Measurements from ENCODE around the gene CELSR1.

The CELSR1 gene

GRCh38 chr22:46430961-46431838 lies 106.2 kb downstream of the CELSR1 start:
- TF ChIP-seq CTCF (IDR thresholded peaks at IDR 0.05): no peak
- Histone ChIP-seq H3K4me1 (ENCODE audit: control insufficient read depth in 1 of 2, insufficient read depth in 1 of 2, low read depth in 1 of 2, low read length in 1 of 2) (peaks cover 8 to 10% of the 10 kb centered on the region in 2 experiments), H3K27ac (no peak overlapping the region), H3K27me3 (no peaks in the 10 kb centered on the region), H3K9me3 (no peaks in the 10 kb centered on the region), H3K4me3 (ENCODE audit: low read depth in 1 of 2, low read length in 1 of 2) (no peak overlapping the region), H3K36me3 (no peaks in the 10 kb centered on the region)

DNA sequence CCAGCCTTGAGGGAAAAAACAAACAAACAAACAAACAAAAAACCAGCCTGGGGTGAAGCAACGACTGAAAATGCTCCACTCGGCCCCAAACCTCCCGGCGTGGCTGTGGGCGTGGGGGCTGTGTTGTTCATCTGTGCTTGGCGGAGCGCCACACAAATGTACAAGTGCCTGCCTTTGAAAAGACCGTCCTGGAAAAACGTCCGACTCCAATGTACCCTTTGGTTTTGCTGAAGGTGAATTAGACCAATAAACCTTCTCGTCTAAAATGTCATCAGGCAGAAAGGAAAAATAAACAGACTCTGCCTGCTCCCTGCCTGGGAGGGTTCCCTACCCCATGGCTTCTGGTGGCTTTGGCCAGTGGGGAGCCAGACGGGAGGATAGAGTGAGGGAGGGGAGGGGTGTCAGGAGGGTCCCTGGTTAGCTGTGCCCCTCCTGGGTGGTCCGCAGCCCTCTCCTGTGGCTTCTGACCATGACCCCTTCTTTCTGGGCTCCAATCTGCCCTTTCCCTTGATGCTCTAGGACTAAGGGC lies 108.0 kb downstream of the CELSR1 start:
- H3K27ac ChIP-seq: no peak overlapping the region
- no peaks in the 10 kb centered on the region for H3K9me3 ChIP-seq
- TF ChIP-seq CTCF (IDR thresholded peaks at IDR 0.05): no peak
- no peak overlapping the region for H3K4me3 ChIP-seq (ENCODE audit: low read depth in 1 of 2, low read length in 1 of 2)
- H3K4me1 ChIP-seq (ENCODE audit: control insufficient read depth in 1 of 2, insufficient read depth in 1 of 2, low read depth in 1 of 2, low read length in 1 of 2): peaks cover 8 to 10% of the 10 kb centered on the region in 2 experiments
- H3K36me3 ChIP-seq: no peaks in the 10 kb centered on the region
- H3K27me3 ChIP-seq: no peaks in the 10 kb centered on the region

DNA sequence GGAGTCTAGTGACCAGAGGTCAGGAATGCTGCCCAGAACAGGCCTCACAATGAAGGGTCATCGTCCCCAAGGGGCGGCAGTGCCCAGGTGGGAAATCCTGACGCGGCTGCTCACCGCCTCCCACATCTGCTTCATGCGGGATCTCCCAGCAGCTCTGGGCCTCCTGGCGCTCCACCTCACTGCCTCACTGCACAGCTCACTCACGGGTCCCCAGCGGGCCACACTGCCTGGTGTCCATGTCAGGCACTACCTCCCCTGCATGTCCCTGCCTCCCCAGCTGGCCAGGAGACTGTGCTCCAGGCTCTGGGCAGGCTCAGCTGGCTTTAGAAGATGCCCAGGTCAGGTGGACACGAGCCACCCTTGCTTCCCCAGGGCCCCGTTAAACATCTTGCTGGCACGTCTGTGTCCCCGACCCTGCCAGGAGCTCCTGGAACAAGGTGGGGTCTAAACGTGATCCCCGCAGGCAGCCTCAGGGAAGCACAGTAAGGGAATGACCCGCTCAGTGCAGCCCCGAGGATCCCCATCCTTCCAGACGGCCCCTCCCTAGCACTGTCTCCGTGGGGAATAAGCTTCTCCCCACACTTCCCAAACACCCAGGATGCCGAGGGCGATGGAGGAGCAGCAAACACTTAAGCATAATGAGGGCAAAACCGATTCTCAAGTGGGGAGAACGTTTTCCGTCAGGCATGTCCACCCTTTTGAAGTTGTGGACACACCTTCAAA lies 108.7 kb downstream of the CELSR1 start:
- no peaks in the 10 kb centered on the region for H3K36me3 ChIP-seq
- H3K4me3 ChIP-seq (ENCODE audit: low read depth in 1 of 2, low read length in 1 of 2): no peak overlapping the region
- peaks cover 8 to 10% of the 10 kb centered on the region in 2 experiments for H3K4me1 ChIP-seq (ENCODE audit: control insufficient read depth in 1 of 2, insufficient read depth in 1 of 2, low read depth in 1 of 2, low read length in 1 of 2)
- H3K27ac ChIP-seq: no peak overlapping the region
- H3K9me3 ChIP-seq: no peaks in the 10 kb centered on the region
- no peak for TF ChIP-seq CTCF (IDR thresholded peaks at IDR 0.05)
- no peaks in the 10 kb centered on the region for H3K27me3 ChIP-seq

DNA sequence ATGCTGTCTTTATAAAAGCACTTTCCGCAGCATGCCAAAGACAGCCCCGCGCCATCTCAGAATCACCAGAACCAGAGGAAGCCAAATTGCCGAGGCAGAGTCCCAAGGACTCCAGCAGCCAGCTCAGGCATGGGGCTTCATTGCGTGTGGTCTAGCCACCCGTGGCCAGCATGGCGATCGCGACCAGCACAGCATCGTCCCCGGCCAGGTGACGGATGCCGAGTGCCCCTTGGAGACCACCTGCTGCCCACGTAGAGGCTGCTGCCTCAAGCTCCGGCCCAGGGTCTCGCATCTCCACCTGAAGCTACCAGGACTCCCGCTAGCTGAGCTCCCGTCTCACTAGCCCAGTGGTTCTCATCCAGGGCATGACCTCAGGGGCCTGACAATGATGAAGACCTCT lies 109.2 kb downstream of the CELSR1 start:
- Histone ChIP-seq H3K4me1 (ENCODE audit: control insufficient read depth in 1 of 2, insufficient read depth in 1 of 2, low read depth in 1 of 2, low read length in 1 of 2) (peaks cover 8 to 10% of the 10 kb centered on the region in 2 experiments), H3K9me3 (no peaks in the 10 kb centered on the region), H3K36me3 (no peaks in the 10 kb centered on the region), H3K27ac (no peak overlapping the region), H3K27me3 (no peaks in the 10 kb centered on the region), H3K4me3 (ENCODE audit: low read depth in 1 of 2, low read length in 1 of 2) (no peak overlapping the region)
- no peak for TF ChIP-seq CTCF (IDR thresholded peaks at IDR 0.05)

- Histone ChIP-seq H3K4me3 (ENCODE audit: low read depth in 1 of 2, low read length in 1 of 2) (no peak overlapping the region), H3K27ac (no peak overlapping the region), H3K36me3 (no peaks in the 10 kb centered on the region), H3K4me1 (ENCODE audit: control insufficient read depth in 1 of 2, insufficient read depth in 1 of 2, low read depth in 1 of 2, low read length in 1 of 2) (no peaks in the 10 kb centered on the region), H3K9me3 (no peaks in the 10 kb centered on the region), H3K27me3 (no peaks in the 10 kb centered on the region)
- TF ChIP-seq CTCF (IDR thresholded peaks at IDR 0.05): no peak
Observed at GRCh38 chr22:46425016-46425415, 112.4 kb downstream of the CELSR1 start.
